Karpas-422 (cell line): ENCODE results near the gene MAP7. TPM values are rescaled to one million over a fixed set of nuclear protein-coding genes. Genes with fewer than 3 reads are reported as not detected.

Experiments
- DNase-seq: peaks from one replicate; pipeline ENCODE4 v3.0.0-alpha.2; 2015
- H2AFZ ChIP-seq: fragments of 200-600 bp; sonication (generic); 2 replicates; pipeline ENCODE4 v1.6.1; 2014; ENCODE audit warnings: antibody characterized with exemption, low read length, mixed read lengths
- H3K27ac ChIP-seq: fragments of 200-600 bp; sonication (generic); 2 replicates; pipeline ENCODE4 v1.5.1; 2014; ENCODE audit warnings: mild to moderate bottlenecking, low read length, moderate library complexity
- H3K27me3 ChIP-seq: fragments of 200-600 bp; sonication (generic); 2 replicates; pipeline ENCODE4 v1.6.1; 2014; ENCODE audit warnings: low read length, mixed read lengths
- H3K36me3 ChIP-seq: fragments of 200-600 bp; sonication (generic); 2 replicates; pipeline ENCODE4 v1.6.1; 2014; ENCODE audit warnings: low read length, mixed read lengths; ENCODE audit not compliant: insufficient read depth
- H3K4me1 ChIP-seq: fragments of 200-600 bp; sonication (generic); 2 replicates; pipeline ENCODE4 v1.6.1; 2014; ENCODE audit warnings: mild to moderate bottlenecking, low read length, mixed read lengths
- H3K4me2 ChIP-seq: fragments of 200-600 bp; sonication (generic); 2 replicates; pipeline ENCODE4 v1.6.1; 2014; ENCODE audit warnings: low read length, low read depth, mild to moderate bottlenecking; ENCODE audit not compliant: poor library complexity, severe bottlenecking
- H3K4me3 ChIP-seq: fragments of 200-600 bp; sonication (generic); 2 replicates; pipeline ENCODE4 v1.5.1; 2014; ENCODE audit warnings: mild to moderate bottlenecking, antibody characterized with exemption, low read length, mixed read lengths
- H3K79me2 ChIP-seq: fragments of 200-600 bp; sonication (generic); 2 replicates; pipeline ENCODE4 v1.6.1; 2014; ENCODE audit warnings: mild to moderate bottlenecking, low read length, mixed read lengths
- H3K9ac ChIP-seq: fragments of 200-600 bp; sonication (generic); 2 replicates; pipeline ENCODE4 v1.6.0; 2014; ENCODE audit warnings: low read length
- H3K9me2 ChIP-seq: fragments of 200-600 bp; sonication (generic), shearing (Covaris generic); replicated peaks from 2 replicates; pipeline ENCODE4 v1.6.0; 2014; ENCODE audit warnings: mild to moderate bottlenecking, low read length, moderate library complexity; ENCODE audit not compliant: insufficient read depth
- H3K9me3 ChIP-seq: fragments of 300-700, 200-600 bp; sonication (generic); 2 replicates; pipeline ENCODE4 v1.6.1; 2014; ENCODE audit warnings: low read length, mixed read lengths
- H4K20me1 ChIP-seq: fragments of 200-600 bp; sonication (generic); 2 replicates; pipeline ENCODE4 v1.6.1; 2014; ENCODE audit warnings: mild to moderate bottlenecking, antibody characterized with exemption, low read length, low read depth; ENCODE audit not compliant: insufficient read depth
- total RNA-seq: library from RNA; depleted of rRNA; stranded (reverse); fragments of >200 nt; shearing (Covaris generic); gene quantifications from 2 replicates; pipeline ENCODE4 v1.2.3, GENCODE V29; 2014; ENCODE audit warnings: low replicate concordance

The MAP7 gene
- total RNA-seq, 1 experiment from 2014 or later: not detected

GRCh38 chr6:136344420-136344819 lies 205.8 kb downstream of the MAP7 start:
- H3K4me2 ChIP-seq: no peak overlapping the region
- H3K79me2 ChIP-seq: no peaks in the 10 kb centered on the region
- H3K4me1 ChIP-seq: no peaks in the 10 kb centered on the region
- no peak overlapping the region for H3K27ac ChIP-seq
- H2AFZ ChIP-seq: no peak overlapping the region
- H3K27me3 ChIP-seq: no peaks in the 10 kb centered on the region
- no peaks in the 10 kb centered on the region for H3K9me2 ChIP-seq
- H4K20me1 ChIP-seq: no peaks in the 10 kb centered on the region
- no peak for DNase-seq
- H3K9ac ChIP-seq: no peak overlapping the region
- no peaks in the 10 kb centered on the region for H3K9me3 ChIP-seq
- no peak overlapping the region for H3K4me3 ChIP-seq
- H3K36me3 ChIP-seq: no peaks in the 10 kb centered on the region

- no peaks in the 10 kb centered on the region for H3K36me3 ChIP-seq
- H3K4me1 ChIP-seq: no peaks in the 10 kb centered on the region
- DNase-seq: no peak
- no peaks in the 10 kb centered on the region for H3K9me2 ChIP-seq
- no peak overlapping the region for H3K27ac ChIP-seq
- no peak overlapping the region for H2AFZ ChIP-seq
- no peak overlapping the region for H3K9ac ChIP-seq
- no peaks in the 10 kb centered on the region for H3K27me3 ChIP-seq
- H3K4me3 ChIP-seq: no peak overlapping the region
- H4K20me1 ChIP-seq: no peaks in the 10 kb centered on the region
- no peak overlapping the region for H3K4me2 ChIP-seq
- no peaks in the 10 kb centered on the region for H3K79me2 ChIP-seq
- H3K9me3 ChIP-seq: no peaks in the 10 kb centered on the region
Observed at GRCh38 chr6:136343700-136344099, 206.5 kb downstream of the MAP7 start.

GRCh38 chr6:136343275-136343674 lies 206.9 kb downstream of the MAP7 start:
- H3K36me3 ChIP-seq: no peaks in the 10 kb centered on the region
- H3K4me3 ChIP-seq: no peak overlapping the region
- no peaks in the 10 kb centered on the region for H3K27me3 ChIP-seq

GRCh38 chr6:136341967-136342366 lies 208.3 kb downstream of the MAP7 start:
- Histone ChIP-seq H2AFZ (no peak overlapping the region), H3K4me2 (no peak overlapping the region), H3K36me3 (no peaks in the 10 kb centered on the region), H3K4me3 (no peak overlapping the region), H3K27ac (no peak overlapping the region), H3K9ac (no peak overlapping the region), H3K9me3 (no peaks in the 10 kb centered on the region), H3K9me2 (no peaks in the 10 kb centered on the region), H3K79me2 (no peaks in the 10 kb centered on the region), H3K4me1 (no peaks in the 10 kb centered on the region), H4K20me1 (no peaks in the 10 kb centered on the region), H3K27me3 (no peaks in the 10 kb centered on the region)
- DNase-seq: peak; percentile 49

More at GRCh38 chr6:136343275-136343674, 206.9 kb downstream of the MAP7 start:
- Histone ChIP-seq H3K9ac (no peak overlapping the region), H4K20me1 (no peaks in the 10 kb centered on the region), H3K27ac (no peak overlapping the region), H3K79me2 (no peaks in the 10 kb centered on the region), H3K4me1 (no peaks in the 10 kb centered on the region), H3K9me2 (no peaks in the 10 kb centered on the region), H2AFZ (no peak overlapping the region), H3K4me2 (no peak overlapping the region), H3K9me3 (no peaks in the 10 kb centered on the region)
- no peak for DNase-seq

- no peak overlapping the region for H2AFZ ChIP-seq
- no peak overlapping the region for H3K4me3 ChIP-seq
- no peak overlapping the region for H3K27ac ChIP-seq
- H3K27me3 ChIP-seq: no peaks in the 10 kb centered on the region
- H3K4me2 ChIP-seq: no peak overlapping the region
- H3K36me3 ChIP-seq: no peaks in the 10 kb centered on the region
- DNase-seq: no peak
- no peak overlapping the region for H3K9ac ChIP-seq
- H3K9me3 ChIP-seq: no peaks in the 10 kb centered on the region
- no peaks in the 10 kb centered on the region for H3K79me2 ChIP-seq
- no peaks in the 10 kb centered on the region for H4K20me1 ChIP-seq
- H3K4me1 ChIP-seq: no peaks in the 10 kb centered on the region
- no peaks in the 10 kb centered on the region for H3K9me2 ChIP-seq
Observed at GRCh38 chr6:136341367-136341766, 208.9 kb downstream of the MAP7 start.

GRCh38 chr6:136338486-136338885 lies 211.7 kb downstream of the MAP7 start:
- H3K4me1 ChIP-seq: no peaks in the 10 kb centered on the region
- H4K20me1 ChIP-seq: no peaks in the 10 kb centered on the region
- no peak overlapping the region for H3K4me3 ChIP-seq
- H3K4me2 ChIP-seq: no peak overlapping the region
- no peak overlapping the region for H3K27ac ChIP-seq
- H3K27me3 ChIP-seq: no peaks in the 10 kb centered on the region
- DNase-seq: no peak
- no peak overlapping the region for H2AFZ ChIP-seq
- H3K36me3 ChIP-seq: no peaks in the 10 kb centered on the region
- no peaks in the 10 kb centered on the region for H3K79me2 ChIP-seq
- H3K9ac ChIP-seq: no peak overlapping the region
- H3K9me3 ChIP-seq: no peaks in the 10 kb centered on the region
- no peaks in the 10 kb centered on the region for H3K9me2 ChIP-seq

- no peak overlapping the region for H3K9ac ChIP-seq
Observed at GRCh38 chr6:136337606-136338005, 212.6 kb downstream of the MAP7 start.

GRCh38 chr6:136337121-136337520 lies 213.1 kb downstream of the MAP7 start:
- H4K20me1 ChIP-seq: no peaks in the 10 kb centered on the region
- no peak overlapping the region for H3K4me2 ChIP-seq
- H2AFZ ChIP-seq: no peak overlapping the region
- H3K79me2 ChIP-seq: no peaks in the 10 kb centered on the region
- H3K27me3 ChIP-seq: no peaks in the 10 kb centered on the region
- H3K9me3 ChIP-seq: no peaks in the 10 kb centered on the region
- no peaks in the 10 kb centered on the region for H3K36me3 ChIP-seq
- H3K4me3 ChIP-seq: no peak overlapping the region
- DNase-seq: no peak
- H3K27ac ChIP-seq: no peak overlapping the region
- H3K9ac ChIP-seq: no peak overlapping the region
- no peaks in the 10 kb centered on the region for H3K4me1 ChIP-seq
- H3K9me2 ChIP-seq: no peaks in the 10 kb centered on the region

More at GRCh38 chr6:136337606-136338005, 212.6 kb downstream of the MAP7 start:
- no peak overlapping the region for H3K4me3 ChIP-seq
- H3K9me2 ChIP-seq: no peaks in the 10 kb centered on the region
- H4K20me1 ChIP-seq: no peaks in the 10 kb centered on the region
- H3K9me3 ChIP-seq: no peaks in the 10 kb centered on the region
- no peaks in the 10 kb centered on the region for H3K36me3 ChIP-seq
- H3K27ac ChIP-seq: no peak overlapping the region
- H3K27me3 ChIP-seq: no peaks in the 10 kb centered on the region
- no peak for DNase-seq
- no peaks in the 10 kb centered on the region for H3K4me1 ChIP-seq
- no peak overlapping the region for H2AFZ ChIP-seq
- no peaks in the 10 kb centered on the region for H3K79me2 ChIP-seq
- no peak overlapping the region for H3K4me2 ChIP-seq
